Head of caudate nucleus (tissue), 42 donors: ENCODE results near the gene CLDN6.
A peak's percentile ranks its signal among the peaks of the same experiment; 100 is the strongest.

ENCODE experiments used
- DNase-seq, 42 donors: peaks; one replicate each; pipeline versions ENCODE4 v3.0.0 to v3.0.0-alpha.2; 2020 to 2021; ENCODE audit warnings: mixed read lengths in 7 of 42
- intact Hi-C: fragments of 100-400 bp; cut with DNase I; formaldehyde crosslinking; loops from one replicate; pipeline ENCODE4 v1.15.0; 2022

CLDN6 gene

GRCh38 chr16:3020604-3021448 is 2.8 kb upstream of the CLDN6 start:
- peak in 32 of 42 donors; percentile 27 to 86 (median 56) for DNase-seq
- intact Hi-C loops: no loop called here

- intact Hi-C loops: no loop called here
- peak in 33 of 42 donors; percentile 35 to 79 (median 53) for DNase-seq
These were observed 2.2 kb upstream of the CLDN6 start, which contains the start of gene TNFRSF12A for GRCh38 chr16:3020247-3020603. TSS of gene TNFRSF12A (plus strand) at chr16:3020368. CDS start at chr16:3020398, 30 bp downstream.

GRCh38 chr16:3019594-3020246 is 1.7 kb upstream of the CLDN6 start:
- intact Hi-C loops: no loop called here
- peak in 1 of 42 donors; percentile 43 for DNase-seq

DNA sequence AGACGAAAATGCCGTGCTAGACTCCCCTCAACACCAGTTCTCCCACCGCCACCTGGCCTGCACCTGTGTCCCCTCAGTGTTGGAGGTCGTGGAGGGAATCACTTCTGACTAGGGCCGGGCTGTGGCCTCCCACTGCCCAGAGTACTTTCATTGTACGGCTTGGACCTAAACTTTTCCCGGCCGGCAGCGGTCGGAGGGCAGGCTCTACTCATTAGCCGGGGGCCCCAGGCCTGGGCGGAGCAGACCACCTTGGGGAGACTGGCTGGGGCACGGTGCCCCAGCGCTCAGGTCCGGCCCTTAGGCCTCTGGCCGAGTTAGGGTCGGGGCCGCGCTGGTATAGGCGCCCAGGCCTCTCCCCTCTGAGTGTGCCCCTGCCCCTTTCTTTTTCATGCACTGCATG is 639 bp downstream of the CLDN6 start:
- DNase-seq: no peak
- intact Hi-C loops: no loop called here

DNA sequence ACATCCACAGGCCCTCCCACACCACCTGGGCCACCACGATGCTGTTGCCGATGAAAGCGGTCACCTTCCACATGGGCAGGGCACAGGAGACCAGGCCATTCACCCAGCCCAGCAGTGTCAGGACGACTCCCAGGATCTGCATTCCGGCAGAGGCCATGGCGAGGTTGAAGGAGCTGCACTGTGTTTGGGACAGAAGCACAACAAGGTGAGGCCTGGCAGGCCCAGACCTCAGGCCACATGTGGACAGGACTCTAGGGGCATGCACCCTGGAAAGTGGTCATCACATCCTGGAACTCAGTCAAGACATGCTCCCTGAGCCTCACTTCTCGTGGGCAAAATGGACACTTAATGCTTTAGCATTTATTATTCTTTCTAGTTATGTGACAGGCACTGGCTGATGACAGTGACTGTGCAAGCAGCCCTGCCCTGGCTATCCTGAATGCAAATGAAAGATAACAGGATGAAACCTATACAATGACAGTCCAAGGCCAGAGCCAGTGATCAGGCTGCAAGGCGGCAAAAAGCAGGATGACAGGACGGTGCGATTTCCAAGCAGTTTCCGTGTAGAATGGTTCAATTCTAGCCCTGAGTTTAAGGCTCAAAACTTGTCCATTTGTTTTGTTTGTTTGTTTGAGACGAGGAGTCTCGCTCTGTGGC is 2.0 kb downstream of the CLDN6 start:
- intact Hi-C loops: no loop called here
- DNase-seq: no peak

- no peak for DNase-seq
- intact Hi-C loops: no loop called here
These were observed 3.0 kb downstream of the CLDN6 start for GRCh38 chr16:3014971-3015370.

GRCh38 chr16:3013998-3014690 is 3.8 kb downstream of the CLDN6 start:
- DNase-seq: no peak
- intact Hi-C loops: no loop called here

DNA sequence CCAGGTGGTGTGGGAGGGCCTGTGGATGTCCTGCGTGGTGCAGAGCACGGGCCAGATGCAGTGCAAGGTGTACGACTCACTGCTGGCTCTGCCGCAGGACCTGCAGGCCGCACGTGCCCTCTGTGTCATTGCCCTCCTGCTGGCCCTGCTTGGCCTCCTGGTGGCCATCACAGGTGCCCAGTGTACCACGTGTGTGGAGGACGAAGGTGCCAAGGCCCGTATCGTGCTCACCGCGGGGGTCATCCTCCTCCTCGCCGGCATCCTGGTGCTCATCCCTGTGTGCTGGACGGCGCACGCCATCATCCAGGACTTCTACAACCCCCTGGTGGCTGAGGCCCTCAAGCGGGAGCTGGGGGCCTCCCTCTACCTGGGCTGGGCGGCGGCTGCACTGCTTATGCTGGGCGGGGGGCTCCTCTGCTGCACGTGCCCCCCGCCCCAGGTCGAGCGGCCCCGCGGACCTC is 4.5 kb downstream of the CLDN6 start:
- intact Hi-C loops: no loop called here
- no peak for DNase-seq

GRCh38 chr16:3012828-3013420 is 5.1 kb downstream of the CLDN6 start, which contains the start of gene CLDN9:
TSS of gene CLDN9 (plus strand) at chr16:3012923. CDS start at chr16:3013363, 440 bp downstream.
- intact Hi-C loops: no loop called here
- DNase-seq: peak in 20 of 42 donors; percentile 23 to 64 (median 47)

DNA sequence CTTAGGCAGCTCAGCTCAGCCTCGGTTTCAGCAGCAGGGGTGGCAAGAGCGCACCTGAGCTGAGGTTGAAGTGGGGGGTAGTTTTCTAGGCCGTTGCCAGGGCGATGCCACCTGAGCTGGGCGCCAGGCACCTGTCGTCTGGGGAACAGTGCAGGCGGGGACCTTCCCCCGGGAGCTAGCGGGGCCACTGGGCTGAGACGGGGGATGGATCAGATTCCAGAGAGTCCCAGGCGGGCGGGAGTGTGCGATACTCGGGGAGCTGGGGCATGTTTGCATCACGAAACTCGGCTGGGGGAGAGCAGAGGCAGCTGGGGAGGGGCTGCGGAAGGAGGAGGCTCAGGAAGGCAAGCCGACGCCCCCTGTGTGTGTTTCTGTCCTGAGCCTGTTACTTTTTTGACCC is 5.7 kb downstream of the CLDN6 start:
- DNase-seq: peak in 36 of 42 donors; percentile 17 to 83 (median 60)
- intact Hi-C loops: no loop called here

DNA sequence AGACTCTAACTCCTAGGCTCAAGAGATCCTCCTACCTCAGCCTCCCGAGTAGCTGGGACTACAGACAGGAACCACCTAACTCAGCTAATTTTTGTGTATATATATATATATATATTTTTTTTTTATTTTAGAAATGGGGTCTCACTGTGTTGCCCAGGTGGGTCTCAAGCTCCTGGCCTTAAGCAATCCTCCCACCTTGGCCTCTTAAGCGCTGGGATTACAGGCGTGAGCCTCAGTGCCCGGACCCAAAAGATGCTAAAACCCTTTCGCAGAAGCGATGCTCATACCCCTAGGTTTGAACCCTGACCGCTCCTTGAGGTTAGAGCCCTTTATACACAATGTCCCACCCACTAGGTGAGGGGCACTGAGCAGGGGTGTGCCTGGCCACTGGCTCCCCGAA is 7.5 kb downstream of the CLDN6 start:
- DNase-seq: no peak
- intact Hi-C loops: no loop called here

- no peak for DNase-seq
- intact Hi-C loops: no loop called here
These were observed 8.2 kb downstream of the CLDN6 start for GRCh38 chr16:3009568-3010390.

- no peak for DNase-seq
- intact Hi-C loops: no loop called here
These were observed 9.3 kb downstream of the CLDN6 start for GRCh38 chr16:3008690-3009037.

GRCh38 chr16:3007957-3008689 is 9.9 kb downstream of the CLDN6 start:
- peak in 7 of 42 donors; percentile 14 to 51 (median 42) for DNase-seq
- intact Hi-C loops: no loop called here

- no peak for DNase-seq
- intact Hi-C loops: no loop called here
These were observed 10.7 kb downstream of the CLDN6 start for GRCh38 chr16:3007059-3007956.

DNA sequence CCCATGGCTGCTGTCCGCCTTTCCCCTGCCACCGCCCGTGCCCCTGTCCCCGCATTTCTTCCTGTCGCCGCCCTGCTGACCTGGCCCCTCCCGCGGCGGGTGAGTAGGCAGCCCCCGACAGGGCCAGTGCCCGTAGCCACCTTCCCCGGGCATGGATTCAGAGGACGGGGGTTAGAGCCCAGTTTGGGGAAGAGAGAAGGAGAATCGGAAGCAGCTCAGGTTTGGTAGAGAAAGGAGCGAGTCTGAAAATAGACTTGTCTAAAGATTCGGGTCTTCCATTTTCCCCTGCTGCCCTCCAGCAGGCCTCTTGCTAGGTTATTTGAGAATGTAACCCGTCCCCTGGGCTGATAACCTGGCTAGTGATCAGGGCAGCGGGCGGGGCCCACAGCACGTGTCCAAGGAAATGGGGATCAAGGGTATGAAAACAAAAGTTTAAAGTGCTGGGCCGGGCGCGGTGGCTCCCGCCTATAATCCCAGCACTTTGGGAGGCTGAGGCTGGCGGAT is 13.2 kb downstream of the CLDN6 start:
- no peak for DNase-seq
- intact Hi-C loops: loop anchor here (2.0 kb wide), 1 partner anchor 18 kb away; the partner anchor contains the start of gene HCFC1R1
